HG02973 (cell line): ENCODE results near the gene CHDH.

Experiments
- ATAC-seq: cut with Tn5 transposase; IDR thresholded peaks from one replicate; pipeline ENCODE4 v1.9.1; 2021; ENCODE audit warnings: moderate library complexity; ENCODE audit not compliant: unreplicated experiment

Gene CHDH

GRCh38 chr3:53809764-53810400 lies 36.3 kb downstream of the CHDH start:
- no peak for ATAC-seq

- no peak for ATAC-seq
Observed at GRCh38 chr3:53809267-53809666, 37.0 kb downstream of the CHDH start.

- ATAC-seq = no peak
Observed at GRCh38 chr3:53808496-53808895, 37.7 kb downstream of the CHDH start.

- ATAC-seq = no peak
Observed at GRCh38 chr3:53807117-53807810, 39.0 kb downstream of the CHDH start.

- ATAC-seq = no peak
Observed at GRCh38 chr3:53806182-53807116, 39.8 kb downstream of the CHDH start.

GRCh38 chr3:53805463-53806159 lies 40.6 kb downstream of the CHDH start:
- no peak for ATAC-seq

- ATAC-seq = no peak
Observed at GRCh38 chr3:53804697-53805462, 41.3 kb downstream of the CHDH start.

- no peak for ATAC-seq
Observed at GRCh38 chr3:53803816-53804695, 42.2 kb downstream of the CHDH start.

GRCh38 chr3:53803124-53803815 lies 42.9 kb downstream of the CHDH start:
- ATAC-seq = no peak

GRCh38 chr3:53802256-53802880 lies 43.9 kb downstream of the CHDH start:
- no peak for ATAC-seq

GRCh38 chr3:53801319-53801718 lies 44.9 kb downstream of the CHDH start:
- ATAC-seq = no peak

- ATAC-seq = no peak
Observed at GRCh38 chr3:53800041-53800906, 45.9 kb downstream of the CHDH start.

GRCh38 chr3:53799338-53799865 lies 46.8 kb downstream of the CHDH start:
- ATAC-seq = no peak

GRCh38 chr3:53798144-53798543 lies 48.1 kb downstream of the CHDH start:
- no peak for ATAC-seq

GRCh38 chr3:53795789-53796560 lies 50.2 kb downstream of the CHDH start:
- ATAC-seq = no peak

- no peak for ATAC-seq
Observed at GRCh38 chr3:53795176-53795575, 51.0 kb downstream of the CHDH start.
